GM12865 (cell line): ENCODE results near the gene TMEM203.

Source experiments
- DNase-seq: peaks from one replicate; pipeline ENCODE4 v3.0.0; 2010; ENCODE audit warnings: low read depth
- H3K4me3 ChIP-seq: 2 replicates; pipeline ENCODE4 v1.5.1; 2011; ENCODE audit warnings: mild to moderate bottlenecking, low read depth, low read length, control low read depth
- CTCF ChIP-seq: IDR thresholded peaks from 2 replicates; pipeline ENCODE4 v1.5.1; 2011; ENCODE audit warnings: low read length, control low read depth, low read depth, inconsistent platforms; ENCODE audit not compliant: insufficient read depth; ENCODE audit errors: missing control alignments

TMEM203 gene

GRCh38 chr9:137237759-137238726 lies 32.6 kb upstream of the TMEM203 start:
- H3K4me3 ChIP-seq = no peak overlapping the region
- no peak for DNase-seq

GRCh38 chr9:137236936-137237421 lies 31.5 kb upstream of the TMEM203 start:
- no peak for DNase-seq
- no peak overlapping the region for H3K4me3 ChIP-seq
- no peak for TF ChIP-seq CTCF

More at GRCh38 chr9:137237759-137238726, 32.6 kb upstream of the TMEM203 start:
- no peak for TF ChIP-seq CTCF

- DNase-seq = peak; percentile 91
- no peak overlapping the region for H3K4me3 ChIP-seq
- peak; percentile 98 for TF ChIP-seq CTCF
These were observed 30.9 kb upstream of the TMEM203 start for GRCh38 chr9:137236238-137236935.

GRCh38 chr9:137235424-137236237 lies 30.2 kb upstream of the TMEM203 start:
- no peak overlapping the region for H3K4me3 ChIP-seq
- TF ChIP-seq CTCF = no peak
- no peak for DNase-seq

- TF ChIP-seq CTCF = no peak
- H3K4me3 ChIP-seq = no peak overlapping the region
- no peak for DNase-seq
These were observed 29.4 kb upstream of the TMEM203 start for GRCh38 chr9:137234758-137235423.

GRCh38 chr9:137234055-137234697 lies 28.7 kb upstream of the TMEM203 start:
- no peak for DNase-seq
- TF ChIP-seq CTCF = no peak
- no peak overlapping the region for H3K4me3 ChIP-seq
